K562 (cell line): ENCODE data around the gene HOXB8. TPM values are rescaled to one million over a fixed set of nuclear protein-coding genes. Genes with fewer than 3 reads are reported as not detected.

Experiments used
- ATAC-seq: fragments of 200-7000 bp; cut with Tn5 transposase; 3 replicates; pipeline ENCODE4 v1.9.1; 2020; ENCODE audit warnings: moderate library complexity
- BruUV-seq: library from RNA; stranded (reverse); fragments of 400-500 nt; replicated peaks from 2 replicates; lab custom pipeline; 2021; lab: Mats Ljungman, UMichigan
- CTCF ChIA-PET: fragments of 300-600 bp; formaldehyde crosslinking; extraction: SDS; loops from one replicate; lab custom pipeline; 2021; ENCODE audit warnings: low intra/inter-chr PET ratio; lab: Yijun Ruan, JAX
- POLR2A ChIA-PET: fragments of 300-600, 350-650 bp; sonication (Branson Sonifier 250); formaldehyde crosslinking; extraction: SDS; loops from one replicate; lab custom pipeline; 2021; ENCODE audit warnings: antibody characterized with exemption, inconsistent platforms; lab: Yijun Ruan, JAX
- DNase-seq, 4 experiments: peaks; one replicate each; pipeline versions ENCODE4 v3.0.0 to v3.0.0-alpha.2; 2011 to 2018; ENCODE audit warnings: low spot score in 3 of 4, mixed read lengths in 3 of 4; ENCODE audit errors: extremely low read depth in 1 of 4
- FAIRE-seq: peaks from 2 replicates; lab custom pipeline; 2011; peaks lifted over from hg19 to GRCh38; lab: Jason Lieb, UNC
- H2AFZ ChIP-seq: 2 replicates; pipeline ENCODE4 v1.6.0; 2011; ENCODE audit warnings: low read depth, low read length, control low read depth, inconsistent platforms
- H3K27ac ChIP-seq: fragments of 200-600 bp; 3 replicates; pipeline ENCODE4 v1.8.0; 2011; ENCODE audit warnings: low read depth, mild to moderate bottlenecking, control low read depth, inconsistent platforms, low read length, moderate library complexity, mixed read lengths; ENCODE audit errors: extremely low read depth
- H3K27me3 ChIP-seq, 2 experiments: fragments of 300-600 bp in 1 of 2; 2 replicates in 1 of 2; 3 replicates in 1 of 2; pipeline versions ENCODE4 v1.6.0 to v1.8.0; 2011; ENCODE audit warnings: inconsistent platforms in 2 of 2, low read length in 2 of 2, mild to moderate bottlenecking in 1 of 2, mixed read lengths in 1 of 2, moderate library complexity in 1 of 2; ENCODE audit not compliant: control insufficient read depth in 2 of 2, insufficient read depth in 2 of 2
- H3K36me3 ChIP-seq: fragments of 300-600 bp; 3 replicates; pipeline ENCODE4 v1.8.0; 2011; ENCODE audit warnings: mild to moderate bottlenecking, low read length, inconsistent platforms; ENCODE audit not compliant: control insufficient read depth, insufficient read depth
- H3K4me1 ChIP-seq, 2 experiments: fragments of 200-600 bp in 1 of 2; replicated peaks in 1 of 2; 2 replicates in 1 of 2; 3 replicates in 1 of 2; pipeline versions ENCODE4 v1.5.1 to v1.8.0; 2011; ENCODE audit warnings: inconsistent platforms in 2 of 2, low read length in 2 of 2, mild to moderate bottlenecking in 1 of 2, mixed read lengths in 1 of 2, moderate library complexity in 1 of 2; ENCODE audit not compliant: control insufficient read depth in 2 of 2, insufficient read depth in 2 of 2
- H3K4me2 ChIP-seq: 2 replicates; pipeline ENCODE4 v1.6.1; 2011; ENCODE audit warnings: low read length, control low read depth, inconsistent platforms, mixed read lengths; ENCODE audit not compliant: insufficient read depth
- H3K4me3 ChIP-seq: fragments of 200-600 bp; sonication (generic), shearing (Covaris generic); 2 replicates; pipeline ENCODE4 v1.5.1; 2016; ENCODE audit warnings: control low read depth, inconsistent platforms
- H3K79me2 ChIP-seq: fragments of 200-600 bp; 3 replicates; pipeline ENCODE4 v1.8.0; 2011; ENCODE audit warnings: low read length, inconsistent platforms; ENCODE audit not compliant: control insufficient read depth, insufficient read depth
- H3K9ac ChIP-seq, 2 experiments: 2 replicates each; pipeline versions ENCODE4 v1.6.0 to v1.6.1; 2011; ENCODE audit warnings: low read depth in 2 of 2, low read length in 2 of 2, control low read depth in 1 of 2, inconsistent platforms in 1 of 2, mild to moderate bottlenecking in 1 of 2, mixed read lengths in 1 of 2; ENCODE audit not compliant: insufficient read depth in 1 of 2
- H3K9me1 ChIP-seq: one replicate; pipeline ENCODE4 v1.6.0; 2011; ENCODE audit warnings: inconsistent platforms, mild to moderate bottlenecking, low read length, moderate library complexity; ENCODE audit not compliant: control insufficient read depth, insufficient read depth
- H3K9me3 ChIP-seq: replicated peaks from 2 replicates; pipeline ENCODE4 v1.5.1; 2011; ENCODE audit warnings: low read depth, low read length, inconsistent platforms; ENCODE audit not compliant: control insufficient read depth, insufficient read depth
- H4K20me1 ChIP-seq: replicated peaks from 2 replicates; pipeline ENCODE4 v1.6.1; 2011; ENCODE audit warnings: low read length, inconsistent platforms, mixed read lengths; ENCODE audit not compliant: control insufficient read depth, insufficient read depth
- CBFA2T3 ChIP-seq: fragments of 450-650 bp; IDR thresholded peaks from 2 replicates; pipeline ENCODE4 v1.6.1; 2017
- PRMT5 ChIP-seq: sonication (generic); formaldehyde crosslinking; IDR thresholded peaks from 2 replicates; pipeline ENCODE4 v1.5.0; 2020; ENCODE audit warnings: missing genetic modification reagents
- WGBS: fragments of 100-300 bp; shearing (Covaris generic); methylation state at CpG from one replicate; pipeline ENCODE4 v1.1.6; 2016; ENCODE audit warnings: low coverage, mixed read lengths; ENCODE audit not compliant: insufficient coverage; ENCODE audit errors: missing lambda C conversion rate; 5-methylcytosine and 5-hydroxymethylcytosine counted together
- in situ Hi-C: fragments of 300-500 bp; cut with MboI; formaldehyde crosslinking; loops from 4 replicates; pipeline ENCODE4 v1.15.0; 2018; ENCODE audit warnings: inconsistent platforms, mixed read lengths
- intact Hi-C: fragments of 100-400 bp; cut with micrococcal nuclease; formaldehyde crosslinking; loops from 2 replicates; pipeline ENCODE4 v1.14.2; 2022
- polyA plus RNA-seq, 8 experiments: library from polyadenylated mRNA; depleted of rRNA in 4 of 8; stranded (reverse) in 5 of 8; unstranded in 3 of 8; fragments of >200 nt; fragmentation: Nextera tagmentation in 2 of 8; fragmentation: Illumina TruSeq in 1 of 8; extraction: Ambion mirVana in 2 of 8; extraction: Trizol in 1 of 8; gene quantifications; 2 replicates each; pipeline versions ENCODE4 v1.2.1 to v1.2.3, GENCODE V29; 2011 to 2014; ENCODE audit warnings: inconsistent platforms in 1 of 8, missing spikeins in 1 of 8
- total RNA-seq, 7 experiments: library from RNA; depleted of rRNA in 6 of 7; stranded (reverse); fragments of >200 nt in 6 of 7; fragmentation: Illumina TruSeq in 2 of 7; extraction: Trizol in 2 of 7; gene quantifications; 2 replicates each; pipeline versions ENCODE4 v1.2.1 to v1.2.3, GENCODE V29; 2011 to 2021; ENCODE audit warnings: low replicate concordance in 1 of 7
- TF ChIP-seq, protein P1 (sequence below): fragments of 450-650 bp; IDR thresholded peaks from 2 replicates; pipeline ENCODE4 v1.6.1; 2018; ENCODE audit not compliant: partially characterized antibody

HOXB8 gene
- total and polyA plus RNA-seq, 9 of the 15 experiments (the other 6 are each of a cell fraction or from before 2014, with no cell fraction given), result 0.52 to 23.8 (median 3.6) TPM

DNA sequence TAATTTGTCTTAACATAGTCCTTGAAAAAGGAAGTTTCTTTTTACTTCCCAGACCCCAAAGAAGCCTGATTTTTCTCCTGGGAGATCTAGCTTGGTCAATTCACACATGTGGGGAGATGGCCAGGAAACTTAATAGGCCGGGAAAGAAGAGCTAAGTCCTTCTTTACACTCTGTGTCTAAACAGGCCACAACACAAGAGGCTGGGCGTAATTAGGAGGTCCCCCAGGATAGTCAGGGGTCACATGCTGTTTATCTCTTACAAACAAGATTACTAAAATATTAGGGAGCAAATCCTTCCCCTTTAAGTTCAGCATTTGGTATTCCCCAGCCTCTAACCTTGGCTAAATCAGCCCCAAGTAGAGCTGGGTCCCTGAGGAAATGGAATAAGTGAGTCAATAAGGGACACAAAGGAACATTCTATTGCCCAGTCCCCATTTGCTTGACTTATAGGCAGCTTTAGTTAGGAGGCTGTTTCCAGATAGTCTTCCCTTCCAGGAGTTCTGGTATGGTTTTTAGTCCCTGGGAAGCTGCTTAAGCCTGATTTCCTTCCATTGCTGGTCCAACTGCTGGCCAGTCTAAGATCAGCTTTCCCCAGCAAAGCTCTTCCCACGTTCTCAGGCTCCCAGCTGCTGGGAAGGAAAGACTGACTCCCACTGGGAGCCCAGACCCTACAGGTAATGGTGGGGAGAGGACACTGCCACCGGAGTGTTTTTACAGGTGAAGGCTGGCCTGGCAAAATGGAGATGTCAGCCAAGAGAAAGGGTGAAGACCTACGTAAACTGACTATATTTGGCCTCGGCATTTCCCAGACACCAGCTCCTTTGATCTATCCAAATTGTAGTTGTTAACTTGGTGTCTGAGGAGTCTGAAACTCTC is 25.1 kb upstream of the HOXB8 start:
- ChIA-PET POLR2A (interaction anchor here (0.6 to 5.1 kb wide), 8 partner anchors 9 to 389 kb away, joined by 3 to 23 read pairs (median 4); partner anchors contain the start of gene HOXB9), CTCF (no interaction called here)
- WGBS, result 63% methylated on average over 6 of the region's 6 CpGs
- TF ChIP-seq PRMT5, result no peak
- TF ChIP-seq, protein P1, sequence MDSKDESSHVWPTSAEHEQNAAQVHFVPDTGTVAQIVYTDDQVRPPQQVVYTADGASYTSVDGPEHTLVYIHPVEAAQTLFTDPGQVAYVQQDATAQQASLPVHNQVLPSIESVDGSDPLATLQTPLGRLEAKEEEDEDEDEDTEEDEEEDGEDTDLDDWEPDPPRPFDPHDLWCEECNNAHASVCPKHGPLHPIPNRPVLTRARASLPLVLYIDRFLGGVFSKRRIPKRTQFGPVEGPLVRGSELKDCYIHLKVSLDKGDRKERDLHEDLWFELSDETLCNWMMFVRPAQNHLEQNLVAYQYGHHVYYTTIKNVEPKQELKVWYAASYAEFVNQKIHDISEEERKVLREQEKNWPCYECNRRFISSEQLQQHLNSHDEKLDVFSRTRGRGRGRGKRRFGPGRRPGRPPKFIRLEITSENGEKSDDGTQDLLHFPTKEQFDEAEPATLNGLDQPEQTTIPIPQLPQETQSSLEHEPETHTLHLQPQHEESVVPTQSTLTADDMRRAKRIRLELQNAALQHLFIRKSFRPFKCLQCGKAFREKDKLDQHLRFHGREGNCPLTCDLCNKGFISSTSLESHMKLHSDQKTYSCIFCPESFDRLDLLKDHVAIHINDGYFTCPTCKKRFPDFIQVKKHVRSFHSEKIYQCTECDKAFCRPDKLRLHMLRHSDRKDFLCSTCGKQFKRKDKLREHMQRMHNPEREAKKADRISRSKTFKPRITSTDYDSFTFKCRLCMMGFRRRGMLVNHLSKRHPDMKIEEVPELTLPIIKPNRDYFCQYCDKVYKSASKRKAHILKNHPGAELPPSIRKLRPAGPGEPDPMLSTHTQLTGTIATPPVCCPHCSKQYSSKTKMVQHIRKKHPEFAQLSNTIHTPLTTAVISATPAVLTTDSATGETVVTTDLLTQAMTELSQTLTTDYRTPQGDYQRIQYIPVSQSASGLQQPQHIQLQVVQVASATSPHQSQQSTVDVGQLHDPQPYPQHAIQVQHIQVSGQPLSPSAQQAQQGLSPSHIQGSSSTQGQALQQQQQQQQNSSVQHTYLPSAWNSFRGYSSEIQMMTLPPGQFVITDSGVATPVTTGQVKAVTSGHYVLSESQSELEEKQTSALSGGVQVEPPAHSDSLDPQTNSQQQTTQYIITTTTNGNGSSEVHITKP, result peak; percentile 90
- TF ChIP-seq CBFA2T3, result no peak
- no peak overlapping the region for H3K4me3 ChIP-seq
- peaks cover 5% of the 10 kb centered on the region; the same call in 1 of the 3 replicates for H3K36me3 ChIP-seq
- in situ Hi-C loops (no loop called here), intact Hi-C loops (no loop called here)
- no peaks in the 10 kb centered on the region for H3K9me3 ChIP-seq
- no peak for ATAC-seq
- no TSS peak for BruUV-seq
- H2AFZ ChIP-seq, result peak overlapping the region; percentile 51
- peaks cover 34% of the 10 kb centered on the region for H3K79me2 ChIP-seq
- peaks cover 4% of the 10 kb centered on the region for H3K9me1 ChIP-seq
- no peak for DNase-seq
- H3K4me2 ChIP-seq, result no peak overlapping the region
- no peaks in the 10 kb centered on the region for H3K27me3 ChIP-seq
- H3K27ac ChIP-seq, result no peak overlapping the region
- no peaks in the 10 kb centered on the region for H4K20me1 ChIP-seq
- no peak for FAIRE-seq
- H3K9ac ChIP-seq, result peak overlapping the region; percentile 20 to 36; a peak in 1 of 4 replicates
- H3K4me1 ChIP-seq, result peaks cover 37 to 39% of the 10 kb centered on the region in 2 experiments
